ENCODE results near the gene HPCAL4.

HPCAL4 gene

GRCh38 chr1:39696448-39696847 is 5.2 kb upstream of the HPCAL4 start:
- H3K79me2 ChIP-seq (ENCODE audit: low read length): no peaks in the 10 kb centered on the region
- TF ChIP-seq EZH2phosphoT487 (IDR thresholded peaks at IDR 0.05; ENCODE audit: low read depth) (no peak), CTCF (IDR thresholded peaks at IDR 0.05; ENCODE audit: low read depth, low read length) (no peak)
- no peak overlapping the region for H3K9ac ChIP-seq (ENCODE audit: low read length)
- H3K27me3 ChIP-seq (ENCODE audit: low read depth, low read length): no peaks in the 10 kb centered on the region
- no peaks in the 10 kb centered on the region for H3K9me3 ChIP-seq (ENCODE audit: insufficient read depth, low read length)
- no peaks in the 10 kb centered on the region for H3K36me3 ChIP-seq (replicated peaks; ENCODE audit: low read depth, low read length)
- no peaks in the 10 kb centered on the region for H4K20me1 ChIP-seq (ENCODE audit: insufficient read depth, low read length)
- H3K4me3 ChIP-seq (ENCODE audit: low read length): no peak overlapping the region
- H3K4me1 ChIP-seq (ENCODE audit: low read length): no peaks in the 10 kb centered on the region
- no peak overlapping the region for H3K27ac ChIP-seq (ENCODE audit: low read length)
- no peak overlapping the region for H2AFZ ChIP-seq (ENCODE audit: low read depth, low read length)
- no peak overlapping the region for H3K4me2 ChIP-seq (ENCODE audit: low read length)

- no peak overlapping the region for H2AFZ ChIP-seq (ENCODE audit: low read depth, low read length)
- H3K36me3 ChIP-seq (replicated peaks; ENCODE audit: low read depth, low read length): no peaks in the 10 kb centered on the region
- H3K79me2 ChIP-seq (ENCODE audit: low read length): no peaks in the 10 kb centered on the region
- H3K4me2 ChIP-seq (ENCODE audit: low read length): no peak overlapping the region
- no peaks in the 10 kb centered on the region for H4K20me1 ChIP-seq (ENCODE audit: insufficient read depth, low read length)
- TF ChIP-seq CTCF (IDR thresholded peaks at IDR 0.05; ENCODE audit: low read depth, low read length): no peak
- TF ChIP-seq EZH2phosphoT487 (IDR thresholded peaks at IDR 0.05; ENCODE audit: low read depth): no peak
- H3K27me3 ChIP-seq (ENCODE audit: low read depth, low read length): no peaks in the 10 kb centered on the region
- no peak overlapping the region for H3K9ac ChIP-seq (ENCODE audit: low read length)
- H3K9me3 ChIP-seq (ENCODE audit: insufficient read depth, low read length): no peaks in the 10 kb centered on the region
- H3K4me1 ChIP-seq (ENCODE audit: low read length): no peaks in the 10 kb centered on the region
- no peak overlapping the region for H3K4me3 ChIP-seq (ENCODE audit: low read length)
- H3K27ac ChIP-seq (ENCODE audit: low read length): no peak overlapping the region
Observed at GRCh38 chr1:39695016-39695415, 3.8 kb upstream of the HPCAL4 start.

GRCh38 chr1:39694026-39694425 is 2.8 kb upstream of the HPCAL4 start:
- no peak overlapping the region for H3K9ac ChIP-seq (ENCODE audit: low read length)
- H3K36me3 ChIP-seq (replicated peaks; ENCODE audit: low read depth, low read length): no peaks in the 10 kb centered on the region
- no peak overlapping the region for H2AFZ ChIP-seq (ENCODE audit: low read depth, low read length)
- no peaks in the 10 kb centered on the region for H3K9me3 ChIP-seq (ENCODE audit: insufficient read depth, low read length)
- no peaks in the 10 kb centered on the region for H4K20me1 ChIP-seq (ENCODE audit: insufficient read depth, low read length)
- no peak overlapping the region for H3K4me3 ChIP-seq (ENCODE audit: low read length)
- H3K79me2 ChIP-seq (ENCODE audit: low read length): no peaks in the 10 kb centered on the region
- H3K27ac ChIP-seq (ENCODE audit: low read length): no peak overlapping the region
- H3K4me2 ChIP-seq (ENCODE audit: low read length): no peak overlapping the region
- no peak for TF ChIP-seq EZH2phosphoT487 (IDR thresholded peaks at IDR 0.05; ENCODE audit: low read depth)
- no peak for TF ChIP-seq CTCF (IDR thresholded peaks at IDR 0.05; ENCODE audit: low read depth, low read length)
- H3K27me3 ChIP-seq (ENCODE audit: low read depth, low read length): no peaks in the 10 kb centered on the region
- H3K4me1 ChIP-seq (ENCODE audit: low read length): no peaks in the 10 kb centered on the region

- no peaks in the 10 kb centered on the region for H3K4me1 ChIP-seq (ENCODE audit: low read length)
- H3K36me3 ChIP-seq (replicated peaks; ENCODE audit: low read depth, low read length): no peaks in the 10 kb centered on the region
- H3K4me3 ChIP-seq (ENCODE audit: low read length): no peak overlapping the region
- no peaks in the 10 kb centered on the region for H4K20me1 ChIP-seq (ENCODE audit: insufficient read depth, low read length)
- no peak overlapping the region for H3K4me2 ChIP-seq (ENCODE audit: low read length)
- H2AFZ ChIP-seq (ENCODE audit: low read depth, low read length): no peak overlapping the region
- no peaks in the 10 kb centered on the region for H3K9me3 ChIP-seq (ENCODE audit: insufficient read depth, low read length)
- no peaks in the 10 kb centered on the region for H3K79me2 ChIP-seq (ENCODE audit: low read length)
- no peaks in the 10 kb centered on the region for H3K27me3 ChIP-seq (ENCODE audit: low read depth, low read length)
- TF ChIP-seq EZH2phosphoT487 (IDR thresholded peaks at IDR 0.05; ENCODE audit: low read depth) (no peak), CTCF (IDR thresholded peaks at IDR 0.05; ENCODE audit: low read depth, low read length) (no peak)
- no peak overlapping the region for H3K27ac ChIP-seq (ENCODE audit: low read length)
- no peak overlapping the region for H3K9ac ChIP-seq (ENCODE audit: low read length)
Observed at GRCh38 chr1:39692152-39693074, 1.2 kb upstream of the HPCAL4 start.

Measured in OCI-LY3 (cell line).